K562 (cell line): ENCODE results near the gene FGFR4. TPM values are rescaled to one million over a fixed set of nuclear protein-coding genes. Genes with fewer than 3 reads are reported as not detected.

Source experiments
- ATF6 ChIP-seq: sonication (generic); formaldehyde crosslinking; IDR thresholded peaks from 2 replicates; pipeline ENCODE4 v1.4.0; 2020; ENCODE audit warnings: mild to moderate bottlenecking, missing genetic modification reagents
- BCOR ChIP-seq: fragments of 450-650 bp; IDR thresholded peaks from 2 replicates; pipeline ENCODE4 v1.6.1; 2016
- DMBX1 ChIP-seq: fragments of 250-450 bp; sonication (Bioruptor Pico); IDR thresholded peaks from 2 replicates; pipeline ENCODE4 v1.8.0; 2022; ENCODE audit warnings: inconsistent platforms, mild to moderate bottlenecking, moderate library complexity, borderline replicate concordance
- GTF2B ChIP-seq: IDR thresholded peaks from 2 replicates; pipeline ENCODE4 v1.6.1; 2011; ENCODE audit not compliant: insufficient read length; ENCODE audit errors: extremely low read depth
- HNRNPH1 ChIP-seq: fragments of 200-400 bp; formaldehyde crosslinking; optimal IDR thresholded peaks from 2 replicates; pipeline ENCODE3; 2017; ENCODE audit warnings: low read depth, mild to moderate bottlenecking, low read length, moderate library complexity
- MAFG ChIP-seq: fragments of 450-650 bp; conservative IDR thresholded peaks from 2 replicates; pipeline ENCODE4 v1.6.1; 2016; ENCODE audit warnings: missing genetic modification characterization, missing compliant biosample characterization
- MLX ChIP-seq, 2 experiments: fragments of 450-650 bp in 1 of 2; sonication (generic) in 1 of 2; formaldehyde crosslinking; conservative IDR thresholded peaks; 2 replicates each; pipeline versions ENCODE4 v1.4.0 to v1.8.1; 2020 to 2022; ENCODE audit warnings: mild to moderate bottlenecking in 1 of 2, missing genetic modification reagents in 1 of 2
- NR3C1 ChIP-seq: sonication (generic); formaldehyde crosslinking; IDR thresholded peaks from 2 replicates; pipeline ENCODE4 v1.8.1; 2022; ENCODE audit warnings: missing genetic modification reagents
- SMAD1 ChIP-seq: fragments of 150-350 bp; IDR thresholded peaks from 2 replicates; pipeline ENCODE4 v1.6.1; 2014; ENCODE audit warnings: low read length, low read depth; ENCODE audit not compliant: partially characterized antibody
- SMAD2 ChIP-seq: fragments of 150-350 bp; IDR thresholded peaks from 2 replicates; pipeline ENCODE4 v1.6.1; 2014; ENCODE audit warnings: low read depth, mild to moderate bottlenecking, low read length
- ZBTB1 ChIP-seq: sonication (generic); formaldehyde crosslinking; IDR thresholded peaks from 2 replicates; pipeline ENCODE4 v1.8.1; 2023; ENCODE audit warnings: missing genetic modification reagents, low read depth, mild to moderate bottlenecking, borderline replicate concordance
- ZBTB5 ChIP-seq: fragments of 450-650 bp; IDR thresholded peaks from 2 replicates; pipeline ENCODE4 v1.6.1; 2017; ENCODE audit warnings: antibody characterized with exemption
- ZNF431 ChIP-seq: sonication (generic); formaldehyde crosslinking; IDR thresholded peaks from 2 replicates; pipeline ENCODE4 v1.8.0; 2022; ENCODE audit warnings: mild to moderate bottlenecking, missing genetic modification reagents
- ZNF518B ChIP-seq: fragments of 250-450 bp; sonication (Bioruptor Pico); IDR thresholded peaks from 2 replicates; pipeline ENCODE4 v1.5.0; 2021; ENCODE audit warnings: mild to moderate bottlenecking, moderate library complexity
- ZNF586 ChIP-seq: fragments of 450-650 bp; formaldehyde crosslinking; conservative IDR thresholded peaks from 2 replicates; pipeline ENCODE4 v1.4.0; 2020; ENCODE audit warnings: mild to moderate bottlenecking, moderate library complexity
- ZNF740 ChIP-seq, 3 experiments: fragments of 200-800 bp in 1 of 3; sonication (Bioruptor generic) in 1 of 3; sonication (generic) in 1 of 3; formaldehyde crosslinking in 1 of 3; IDR thresholded peaks; 2 replicates each; pipeline versions ENCODE4 v1.6.1 to v1.8.0; 2016 to 2022; ENCODE audit warnings: mild to moderate bottlenecking in 2 of 3, missing compliant biosample characterization in 2 of 3, missing genetic modification characterization in 2 of 3, missing genetic modification reagents in 1 of 3
- polyA plus RNA-seq, 8 experiments: library from polyadenylated mRNA; depleted of rRNA in 4 of 8; stranded (reverse) in 5 of 8; unstranded in 3 of 8; fragments of >200 nt; fragmentation: Nextera tagmentation in 2 of 8; fragmentation: Illumina TruSeq in 1 of 8; extraction: Ambion mirVana in 2 of 8; extraction: Trizol in 1 of 8; gene quantifications; 2 replicates each; pipeline versions ENCODE4 v1.2.1 to v1.2.3, GENCODE V29; 2011 to 2014; ENCODE audit warnings: inconsistent platforms in 1 of 8, missing spikeins in 1 of 8
- total RNA-seq, 7 experiments: library from RNA; depleted of rRNA in 6 of 7; stranded (reverse); fragments of >200 nt in 6 of 7; fragmentation: Illumina TruSeq in 2 of 7; extraction: Trizol in 2 of 7; gene quantifications; 2 replicates each; pipeline versions ENCODE4 v1.2.1 to v1.2.3, GENCODE V29; 2011 to 2021; ENCODE audit warnings: low replicate concordance in 1 of 7

FGFR4 gene
- total and polyA plus RNA-seq, 9 of the 15 experiments (the other 6 are each of a cell fraction or from before 2014, with no cell fraction given): 0.76 to 35.4 (median 7.5) TPM

GRCh38 chr5:177086654-177087397 lies at the start of gene FGFR4 (continued):
- no peak for TF ChIP-seq ZBTB5
- no peak for TF ChIP-seq GTF2B
- TF ChIP-seq ZNF740 (CRISPR knock-in tag; IDR thresholded peaks at IDR 0.05): peak; percentile 94
- peak in 1 of 2 experiments; percentile 67; a peak in 1 of 4 replicates for TF ChIP-seq ZNF740 (tag; IDR thresholded peaks at IDR 0.05)
- TF ChIP-seq BCOR: 0 out of 2 replicates have a peak, but pooled peaks have one; percentile 13
- TF ChIP-seq MAFG (tag): no peak
- TF ChIP-seq HNRNPH1: no peak
- 0 out of 2 replicates have a peak, but pooled peaks have one; percentile 36 for TF ChIP-seq NR3C1 (CRISPR knock-in tag)
- no peak for TF ChIP-seq ATF6 (CRISPR knock-in tag)
- no peak for TF ChIP-seq SMAD1
- TF ChIP-seq ZNF518B (CRISPR knock-in tag): no peak
- no peak for TF ChIP-seq MLX (CRISPR knock-in tag; conservative IDR thresholded peaks at IDR 0.05)
- no peak for TF ChIP-seq SMAD2
- TF ChIP-seq ZBTB1 (CRISPR knock-in tag): no peak
- no peak for TF ChIP-seq ZNF586 (CRISPR knock-in tag)
- 0 out of 2 replicates have a peak, but pooled peaks have one; percentile 49 for TF ChIP-seq ZNF431
- TF ChIP-seq DMBX1 (CRISPR knock-in tag): no peak
